ENCODE data around the gene PLPP3.

- TF ChIP-seq CTCF (IDR thresholded peaks at IDR 0.05; ENCODE audit: low read length) (no peak), EZH2 (IDR thresholded peaks at IDR 0.05; ENCODE audit: borderline replicate concordance, low read length) (no peak)
These were observed 77.9 kb downstream of the PLPP3 start for GRCh38 chr1:56501426-56501825.
